ENCODE results near the gene NXNL1. TPM values are rescaled to one million over a fixed set of nuclear protein-coding genes. Genes with fewer than 3 reads are reported as not detected.
"Not testable (repeated sequence)": the region's sequence is repeated elsewhere in the genome, so short reads cannot be mapped to it uniquely, and the experiment has no call there.

The NXNL1 gene
- total RNA-seq, 4 donors from 2014 or later, result not detected

GRCh38 chr19:17475541-17476115 is 14.9 kb upstream of the NXNL1 start:
- DNase-seq, result no peak
- TF ChIP-seq CTCF (IDR thresholded peaks at IDR 0.05), result no peak
- no peak for TF ChIP-seq POLR2A (IDR thresholded peaks at IDR 0.05)
- H3K36me3 ChIP-seq, result no peaks in the 10 kb centered on the region
- no peaks in the 10 kb centered on the region for H3K9me3 ChIP-seq
- no peaks in the 10 kb centered on the region for H3K27me3 ChIP-seq
- peaks cover 5 to 8% of the 10 kb centered on the region in 2 donors for H3K4me1 ChIP-seq
- no peak overlapping the region for H3K4me3 ChIP-seq
- H3K27ac ChIP-seq, result no peak overlapping the region
- intact Hi-C loops (cut with DNase I; ENCODE audit: low total_unique reads), result no loop called here

- H3K4me3 ChIP-seq; H3K4me1 ChIP-seq; H3K27me3 ChIP-seq; H3K36me3 ChIP-seq; intact Hi-C loops (cut with DNase I; ENCODE audit: low total_unique reads); H3K27ac ChIP-seq; DNase-seq; H3K9me3 ChIP-seq: not testable (repeated sequence)
Measured at GRCh38 chr19:17475011-17475540, 14.3 kb upstream of the NXNL1 start.

- Histone ChIP-seq H3K27ac (no peak overlapping the region), H3K4me1 (peaks cover 5 to 15% of the 10 kb centered on the region in 2 donors), H3K27me3 (no peaks in the 10 kb centered on the region), H3K9me3 (no peaks in the 10 kb centered on the region), H3K4me3 (no peak overlapping the region), H3K36me3 (no peaks in the 10 kb centered on the region)
- no peak for DNase-seq
- intact Hi-C loops (cut with DNase I; ENCODE audit: low total_unique reads), result no loop called here
- TF ChIP-seq CTCF (IDR thresholded peaks at IDR 0.05) (no peak), POLR2A (IDR thresholded peaks at IDR 0.05) (no peak)
Measured at GRCh38 chr19:17473041-17473440, 12.3 kb upstream of the NXNL1 start.

- Histone ChIP-seq H3K27ac (peak overlapping the region; percentile 71 to 89), H3K9me3 (no peaks in the 10 kb centered on the region), H3K36me3 (no peaks in the 10 kb centered on the region), H3K4me1 (peaks cover 5 to 15% of the 10 kb centered on the region in 2 donors), H3K27me3 (no peaks in the 10 kb centered on the region), H3K4me3 (peak overlapping the region in 1 of 2 donors; percentile 78)
- TF ChIP-seq CTCF (IDR thresholded peaks at IDR 0.05) (no peak), POLR2A (IDR thresholded peaks at IDR 0.05) (no peak)
- intact Hi-C loops (cut with DNase I; ENCODE audit: low total_unique reads), result no loop called here
- DNase-seq, result no peak
Measured at GRCh38 chr19:17471410-17472125, 10.8 kb upstream of the NXNL1 start.

GRCh38 chr19:17470068-17470841 is 9.5 kb upstream of the NXNL1 start, which contains the start of gene SLC27A1:
Gene SLC27A1, plus strand, starts transcription at chr19:17470524. Its CDS starts 17 bp downstream, at chr19:17470541.
- TF ChIP-seq POLR2A (IDR thresholded peaks at IDR 0.05) (peak in 1 of 2 donors; percentile 58), CTCF (IDR thresholded peaks at IDR 0.05) (peak in 1 of 4 experiments; percentile 8)
- Histone ChIP-seq H3K9me3 (no peaks in the 10 kb centered on the region), H3K4me1 (peaks cover 5 to 15% of the 10 kb centered on the region in 2 donors), H3K27me3 (no peaks in the 10 kb centered on the region), H3K36me3 (no peaks in the 10 kb centered on the region), H3K27ac (peak within 1 kb of the TSS; percentile 89 to 92), H3K4me3 (peak within 1 kb of the TSS; percentile 54 to 78)
- peak; percentile 99 for DNase-seq
- intact Hi-C loops (cut with DNase I; ENCODE audit: low total_unique reads), result no loop called here

All from uterus (tissue), 4 donors.